PC-3 (cell line): Measurements from ENCODE around the gene CRIM1. TPM values are rescaled to one million over a fixed set of nuclear protein-coding genes. Genes with fewer than 3 reads are reported as not detected.

ENCODE experiments used
- ATAC-seq: fragments of 200-7000 bp; cut with Tn5 transposase; 2 replicates; pipeline ENCODE4 v1.9.1; 2020; ENCODE audit warnings: mild to moderate bottlenecking, moderate library complexity
- BruUV-seq: library from RNA; stranded (reverse); fragments of 400-500 nt; replicated peaks from 2 replicates; lab custom pipeline; 2021; lab: Mats Ljungman, UMichigan
- CTCF ChIA-PET: fragments of 300-600 bp; sonication (Branson Sonifier 250); formaldehyde crosslinking; loops from one replicate; lab custom pipeline; 2022; ENCODE audit warnings: antibody characterized with exemption; lab: Charles Lee
- POLR2A ChIA-PET: fragments of 300-600 bp; sonication (Branson Sonifier 250); formaldehyde crosslinking; loops from one replicate; lab custom pipeline; 2022; ENCODE audit warnings: antibody characterized with exemption; ENCODE audit not compliant: unreplicated experiment; lab: Charles Lee
- DNase-seq: peaks from one replicate; pipeline ENCODE4 v3.0.0-alpha.2; 2015
- H2AFZ ChIP-seq: fragments of 300-600 bp; sonication (generic); 2 replicates; pipeline ENCODE4 v1.6.0; 2016; ENCODE audit warnings: antibody characterized with exemption, low read length
- H3F3A ChIP-seq: fragments of 300-600 bp; sonication (generic); one replicate; pipeline ENCODE4 v1.6.0; 2017; ENCODE audit warnings: antibody characterized with exemption, low read length, control low read depth, mild to moderate bottlenecking; ENCODE audit not compliant: unreplicated experiment
- H3K27ac ChIP-seq: fragments of 300-600 bp; sonication (generic); 2 replicates; pipeline ENCODE4 v1.5.1; 2016; ENCODE audit warnings: mild to moderate bottlenecking, low read length
- H3K27me3 ChIP-seq: fragments of 300-600 bp; sonication (generic); 2 replicates; pipeline ENCODE4 v1.6.1; 2016; ENCODE audit warnings: low read length, mixed read lengths
- H3K36me3 ChIP-seq: fragments of 300-600 bp; sonication (generic); 2 replicates; pipeline ENCODE4 v1.6.1; 2016; ENCODE audit warnings: low read depth, mixed run types, low read length, mixed read lengths
- H3K4me1 ChIP-seq: fragments of 300-600 bp; sonication (generic); 2 replicates; pipeline ENCODE4 v1.5.1; 2016; ENCODE audit warnings: low read length; ENCODE audit not compliant: insufficient read depth
- H3K4me2 ChIP-seq: fragments of 300-600 bp; sonication (generic); 2 replicates; pipeline ENCODE4 v1.6.0; 2016; ENCODE audit warnings: low read length
- H3K4me3 ChIP-seq: fragments of 300-600 bp; sonication (generic); 2 replicates; pipeline ENCODE4 v1.5.1; 2016; ENCODE audit warnings: mild to moderate bottlenecking, low read length, mixed read lengths
- H3K79me2 ChIP-seq: fragments of 300-600 bp; sonication (generic); 2 replicates; pipeline ENCODE4 v1.6.1; 2017; ENCODE audit warnings: low read length, mixed read lengths
- H3K9ac ChIP-seq: fragments of 300-600 bp; sonication (generic); 2 replicates; pipeline ENCODE4 v1.6.0; 2016; ENCODE audit warnings: mild to moderate bottlenecking, low read length
- H3K9me2 ChIP-seq: fragments of 300-600 bp; sonication (generic); replicated peaks from 2 replicates; pipeline ENCODE4 v1.6.1; 2016; ENCODE audit warnings: mixed run types, low read length, mixed read lengths
- H3K9me3 ChIP-seq: fragments of 300-600 bp; sonication (generic); 2 replicates; pipeline ENCODE4 v1.6.1; 2016; ENCODE audit warnings: low read length, mixed read lengths
- H4K20me1 ChIP-seq: fragments of 300-600 bp; sonication (generic); 2 replicates; pipeline ENCODE4 v1.6.1; 2016; ENCODE audit warnings: low read length, mixed read lengths
- CTCF ChIP-seq: fragments of 300-600 bp; sonication (generic); conservative IDR thresholded peaks from 2 replicates; pipeline ENCODE4 v1.5.1; 2017; ENCODE audit warnings: antibody characterized with exemption, low read depth, mild to moderate bottlenecking, low read length
- EZH2 ChIP-seq: fragments of 300-600 bp; sonication (generic); IDR thresholded peaks from one replicate; pipeline ENCODE4 v1.6.1; 2017; ENCODE audit warnings: antibody characterized with exemption, mild to moderate bottlenecking, low read length; ENCODE audit not compliant: unreplicated experiment
- EZH2phosphoT487 ChIP-seq: fragments of 300-600 bp; sonication (generic); IDR thresholded peaks from 2 replicates; pipeline ENCODE4 v1.6.1; 2018; ENCODE audit warnings: mild to moderate bottlenecking, antibody characterized with exemption, low read length, borderline replicate concordance
- intact Hi-C: fragments of 100-400 bp; cut with micrococcal nuclease; formaldehyde crosslinking; loops from 2 replicates; pipeline ENCODE4 v1.9.0; 2023
- total RNA-seq: library from RNA; depleted of rRNA; stranded (reverse); fragments of >200 nt; gene quantifications from 2 replicates; pipeline ENCODE4 v1.2.3, GENCODE V29; 2014

The CRIM1 gene
- total RNA-seq, 1 experiment from 2014 or later, result 70.7 TPM

GRCh38 chr2:36392571-36393255 lies 37.1 kb downstream of the CRIM1 start:
- Histone ChIP-seq H3K9ac (no peak overlapping the region), H3K4me1 (peaks cover 51% of the 10 kb centered on the region), H2AFZ (no peak overlapping the region), H3K4me2 (no peak overlapping the region), H3K27me3 (no peaks in the 10 kb centered on the region), H3F3A (no peaks in the 10 kb centered on the region), H3K4me3 (no peak overlapping the region), H3K9me2 (no peaks in the 10 kb centered on the region), H4K20me1 (no peaks in the 10 kb centered on the region), H3K9me3 (no peaks in the 10 kb centered on the region), H3K79me2 (peaks cover 83% of the 10 kb centered on the region), H3K27ac (no peak overlapping the region), H3K36me3 (peaks cover 4% of the 10 kb centered on the region; the same call in 1 of the 2 replicates)
- ATAC-seq, result no peak
- intact Hi-C loops, result no loop called here
- CTCF ChIA-PET, result no interaction called here
- BruUV-seq, result no TSS peak
- POLR2A ChIA-PET, result no interaction called here
- no peak for DNase-seq
- TF ChIP-seq EZH2phosphoT487 (no peak), CTCF (no peak), EZH2 (no peak)

GRCh38 chr2:36393738-36394256 lies 38.2 kb downstream of the CRIM1 start:
- Histone ChIP-seq H3K4me3 (no peak overlapping the region), H3K79me2 (peaks cover 79% of the 10 kb centered on the region), H3K27ac (no peak overlapping the region), H3F3A (no peaks in the 10 kb centered on the region), H2AFZ (no peak overlapping the region), H3K36me3 (peaks cover 6% of the 10 kb centered on the region; the same call in 1 of the 2 replicates), H3K4me1 (peaks cover 49% of the 10 kb centered on the region), H3K9ac (0 out of 2 replicates have a peak overlapping the region, but pooled peaks have one; percentile 0), H3K27me3 (no peaks in the 10 kb centered on the region), H4K20me1 (no peaks in the 10 kb centered on the region), H3K4me2 (no peak overlapping the region), H3K9me2 (no peaks in the 10 kb centered on the region), H3K9me3 (no peaks in the 10 kb centered on the region)
- TF ChIP-seq EZH2, result no peak
- no peak for TF ChIP-seq CTCF
- TF ChIP-seq EZH2phosphoT487, result no peak
- ATAC-seq (no peak), DNase-seq (no peak)
- ChIA-PET CTCF (no interaction called here), POLR2A (no interaction called here)
- intact Hi-C loops, result no loop called here
- no TSS peak for BruUV-seq

GRCh38 chr2:36394804-36395203 lies 39.2 kb downstream of the CRIM1 start:
- BruUV-seq, result no TSS peak
- Histone ChIP-seq H3K79me2 (peaks cover 81% of the 10 kb centered on the region), H3F3A (no peaks in the 10 kb centered on the region), H3K27ac (peak overlapping the region; percentile 96; the same call in 1 of the 2 replicates), H3K36me3 (0 out of 2 replicates have a peak, but pooled peaks cover 5% of the 10 kb centered on the region), H3K9me2 (no peaks in the 10 kb centered on the region), H3K4me1 (peaks cover 49% of the 10 kb centered on the region), H3K9ac (no peak overlapping the region), H2AFZ (no peak overlapping the region), H3K9me3 (no peaks in the 10 kb centered on the region), H3K4me2 (no peak overlapping the region), H4K20me1 (no peaks in the 10 kb centered on the region), H3K4me3 (no peak overlapping the region), H3K27me3 (no peaks in the 10 kb centered on the region)
- ChIA-PET POLR2A (interaction anchor here (0.6 kb wide), 1 partner anchor 21 kb away, joined by 10 read pairs; no protein-coding TSS in a partner anchor), CTCF (no interaction called here)
- ATAC-seq (no peak), DNase-seq (no peak)
- intact Hi-C loops, result no loop called here
- no peak for TF ChIP-seq EZH2
- TF ChIP-seq CTCF, result no peak
- no peak for TF ChIP-seq EZH2phosphoT487
